ENCODE measurements around the gene SGCA.

SGCA gene

GRCh38 chr17:50165867-50166517, at the start of gene SGCA:
Gene SGCA (plus strand): TSS chr17:50166005. CDS start chr17:50166041, 36 bp downstream.
- DNase-seq: no peak

GRCh38 chr17:50117202-50118051, 48.4 kb upstream of the SGCA start:
- DNase-seq: no peak

DNA sequence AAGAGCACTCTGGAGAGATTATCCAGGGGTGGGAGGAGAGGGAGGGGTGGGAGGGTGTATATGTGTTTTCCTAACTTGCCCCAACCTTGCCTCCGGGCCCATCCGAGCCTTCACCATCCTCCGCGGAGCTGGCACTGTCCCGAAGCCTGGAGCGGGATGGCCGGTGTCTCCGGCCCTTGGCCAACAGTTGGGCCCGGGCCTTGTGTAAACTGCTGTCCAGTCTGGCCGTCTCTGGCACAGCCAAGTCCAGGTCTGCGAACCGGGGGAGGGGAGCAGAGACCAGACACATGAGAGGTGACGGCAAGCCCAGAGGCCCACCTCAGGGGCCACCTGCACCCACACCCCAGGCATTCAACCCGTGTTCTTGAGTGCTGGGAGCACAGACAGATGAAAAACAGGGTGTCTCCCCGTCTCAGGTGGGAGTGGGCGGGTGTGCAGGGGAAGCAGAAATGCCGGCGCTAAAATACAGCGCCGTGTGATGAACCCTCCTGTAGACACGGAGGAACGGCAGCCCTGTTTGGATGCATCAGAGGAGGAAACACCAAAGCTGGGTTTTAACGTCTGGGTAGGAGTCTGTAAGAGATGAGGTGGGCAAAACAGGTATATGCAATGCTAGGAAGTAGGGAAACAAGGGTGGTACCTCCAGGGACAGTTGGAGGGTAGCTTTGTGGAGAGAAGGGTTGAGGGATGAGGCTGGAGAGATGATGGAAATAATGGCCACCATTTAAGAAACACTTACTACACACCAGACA, 47.6 kb upstream of the SGCA start:
- DNase-seq: no peak

- no peak for DNase-seq
Observed at GRCh38 chr17:50118828-50119218, 47.0 kb upstream of the SGCA start.

- DNase-seq: no peak
Observed at GRCh38 chr17:50120475-50121253, 45.1 kb upstream of the SGCA start.

DNA sequence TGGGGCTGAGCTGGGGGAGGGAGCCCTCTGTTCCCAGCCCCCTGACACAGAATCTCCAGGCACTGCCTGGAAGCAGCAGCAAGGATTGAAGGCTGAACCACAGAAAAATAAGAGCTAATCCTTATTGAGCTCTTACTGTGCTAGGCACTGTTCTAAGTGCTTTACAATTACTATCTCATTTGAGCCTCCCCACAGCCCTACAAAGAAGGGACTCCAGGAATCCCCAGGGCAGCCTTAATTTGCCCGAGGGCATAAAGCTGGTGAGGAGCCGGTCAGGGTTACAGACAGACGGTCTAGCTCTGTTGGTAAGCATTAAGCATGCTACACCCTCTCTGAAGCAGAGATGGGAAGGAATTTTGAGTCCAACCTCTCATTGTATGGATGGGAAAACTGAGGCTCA, 42.9 kb upstream of the SGCA start:
- no peak for DNase-seq

GRCh38 chr17:50123649-50124349, 42.0 kb upstream of the SGCA start:
- DNase-seq: no peak

GRCh38 chr17:50125420-50125997, 40.3 kb upstream of the SGCA start:
- no peak for DNase-seq

DNA sequence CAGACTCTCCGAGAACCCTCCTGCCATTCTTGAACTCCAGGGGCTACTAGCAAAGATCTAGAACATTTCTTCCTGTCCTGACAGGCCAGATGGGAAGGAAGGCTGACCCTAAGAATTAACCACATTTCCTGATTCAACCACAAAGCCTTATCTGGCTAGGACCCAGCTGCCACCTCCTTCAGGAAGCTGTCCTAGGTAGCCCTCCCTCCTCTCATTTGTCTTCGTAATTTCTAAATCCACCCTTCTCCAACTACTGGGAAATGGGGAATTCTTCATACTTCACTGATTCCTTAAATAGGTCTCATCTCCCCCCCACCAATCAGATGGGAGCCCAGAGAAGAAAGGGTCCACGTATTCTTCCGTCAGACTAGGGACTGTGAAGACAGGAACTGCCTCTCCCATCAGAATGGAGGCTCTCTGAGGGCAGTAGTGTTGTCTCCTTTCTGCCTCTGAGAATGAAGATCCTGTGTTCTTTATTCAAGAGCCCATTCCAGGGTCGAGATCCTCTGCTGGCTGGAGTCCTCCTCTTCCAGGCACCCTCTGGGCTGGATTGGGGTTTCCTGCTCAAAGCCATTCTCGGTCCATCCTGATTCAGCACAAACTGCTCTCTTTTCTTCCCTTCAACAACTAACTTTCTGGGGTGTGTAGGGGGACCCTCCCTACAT, 38.0 kb upstream of the SGCA start:
- no peak for DNase-seq

DNA sequence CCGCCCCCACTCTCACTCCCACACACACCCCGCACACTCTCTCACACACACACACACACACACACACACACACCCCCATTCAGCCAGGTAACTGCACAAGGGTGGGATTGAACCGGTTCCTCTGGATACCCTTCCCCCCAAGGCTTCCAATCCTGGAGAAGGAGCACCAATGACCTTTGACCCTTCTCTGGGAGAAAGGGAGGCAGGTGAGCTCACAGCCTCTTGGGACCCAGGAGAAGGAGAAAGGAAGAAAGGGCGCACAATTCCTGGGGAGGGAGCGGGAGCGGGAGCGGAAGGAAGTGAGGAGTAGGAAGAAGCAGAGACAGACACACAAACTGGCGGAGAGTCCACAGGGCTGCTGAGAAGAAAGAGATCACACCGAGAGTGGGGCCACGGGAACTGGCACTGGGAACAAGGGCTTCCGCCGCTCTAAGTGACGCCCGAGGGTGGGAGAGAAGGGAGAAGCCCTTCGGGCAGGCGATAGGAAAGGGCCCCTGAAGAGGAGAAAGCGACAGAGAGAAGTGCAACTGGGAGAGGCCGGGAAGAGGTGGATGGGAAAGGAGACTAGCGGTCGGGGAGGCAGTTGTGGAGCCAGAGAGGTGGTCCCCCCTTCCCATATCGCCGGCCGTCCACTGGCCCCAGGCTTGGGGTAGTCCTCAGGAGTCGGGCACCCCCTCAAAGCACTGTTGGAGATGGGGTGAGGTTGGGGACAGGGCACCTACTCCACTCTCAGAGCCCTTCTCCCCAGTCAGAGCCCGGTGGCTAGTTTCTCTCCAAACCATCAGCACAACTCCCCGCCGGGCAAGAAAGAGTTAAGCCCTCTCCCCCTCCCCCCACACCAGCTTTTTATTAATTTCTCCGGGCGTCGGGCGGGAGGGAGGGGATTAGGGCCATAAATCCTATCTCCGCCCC, 37.1 kb upstream of the SGCA start:
- no peak for DNase-seq

DNA sequence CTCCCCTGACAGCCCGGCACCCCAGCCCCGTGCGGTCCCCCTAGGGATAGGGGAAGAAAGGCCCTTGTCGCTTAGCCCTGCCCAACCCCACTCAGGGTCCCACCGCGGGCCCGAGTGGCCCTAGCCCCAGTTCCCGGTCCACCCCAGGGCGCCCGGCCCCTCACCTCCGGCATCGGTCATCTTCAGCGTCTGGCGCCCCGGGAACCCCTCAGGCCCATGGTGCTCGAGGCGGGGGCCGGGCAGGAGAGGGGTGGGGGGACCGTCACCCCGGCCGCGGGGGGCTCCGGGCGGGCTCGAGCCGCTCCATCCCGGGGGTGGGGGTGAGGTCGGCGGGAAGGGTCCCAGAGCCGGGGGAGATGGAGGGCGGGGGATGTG, 36.5 kb upstream of the SGCA start:
- DNase-seq: no peak

- no peak for DNase-seq
Observed at GRCh38 chr17:50129728-50130558, 35.9 kb upstream of the SGCA start, which contains the start of gene SAMD14. Gene SAMD14 (minus strand): TSS chr17:50130160. CDS start chr17:50124959, 5,201 bp downstream.

- DNase-seq: no peak
Observed at GRCh38 chr17:50130559-50131305, 35.1 kb upstream of the SGCA start.

DNA sequence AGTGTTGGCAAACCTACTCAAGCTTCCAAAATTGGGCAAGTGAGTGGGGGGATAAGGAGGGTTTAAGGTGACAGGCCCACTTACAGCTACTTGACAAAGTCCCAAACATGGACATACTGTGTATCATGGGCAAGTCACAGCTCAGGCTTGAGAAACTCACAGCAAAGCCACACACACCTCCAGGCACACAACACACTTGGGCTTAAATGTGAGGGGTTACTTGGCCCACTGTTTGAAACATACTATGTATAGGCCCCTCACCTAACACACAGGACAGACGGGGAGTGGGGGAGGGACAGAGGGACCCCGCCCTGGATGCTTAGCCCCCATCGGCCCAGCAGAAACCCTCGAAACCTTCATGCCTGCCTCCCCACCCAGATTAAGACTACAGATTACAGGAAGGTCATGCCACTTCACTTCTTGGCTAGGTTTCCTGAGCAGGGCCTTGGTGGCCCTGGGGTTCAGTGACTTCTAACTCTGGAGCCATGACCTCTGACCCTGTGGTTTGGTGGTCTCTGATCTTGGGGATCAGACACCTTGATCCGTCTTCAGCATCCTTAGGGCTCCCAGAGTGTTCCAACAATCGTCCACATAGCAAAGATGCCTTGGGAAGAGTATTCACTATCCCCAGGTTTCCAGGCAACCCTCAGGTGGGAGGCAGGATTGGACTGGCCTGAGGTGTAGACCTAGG, 33.6 kb upstream of the SGCA start:
- DNase-seq: no peak

GRCh38 chr17:50133028-50133768, 32.6 kb upstream of the SGCA start:
- DNase-seq: no peak

DNA sequence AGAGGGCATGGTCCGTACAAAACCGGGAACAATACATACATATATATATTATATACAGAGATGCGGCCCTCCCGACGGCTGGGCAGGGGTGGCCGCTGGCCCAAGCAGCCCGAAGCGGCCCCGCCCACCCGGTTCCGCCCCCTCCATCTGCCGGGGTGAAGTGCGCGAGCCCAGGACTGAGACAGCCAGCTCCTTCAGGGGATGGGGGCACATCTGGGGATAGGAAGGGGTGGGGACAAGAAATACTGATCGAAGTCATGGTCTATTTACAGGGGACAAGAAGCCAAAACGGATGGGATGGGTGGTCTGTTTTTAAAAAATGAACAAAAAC, 32.1 kb upstream of the SGCA start:
- DNase-seq: no peak

Data from SW 1271 (cell line).